Activated T-cell treated with anti-CD3 and anti-CD28 coated beads, Interleukin-2, amount 50 U/mL, for 48 hours (primary cell): ENCODE measurements around the gene WEE2.
"Not testable (repeated sequence)": the region's sequence is repeated elsewhere in the genome, so short reads cannot be mapped to it uniquely, and the experiment has no call there.

ENCODE experiments used
- DNase-seq, 2 experiments: peaks; one replicate each; pipeline ENCODE4 v3.0.0-alpha.2; 2020

WEE2 gene

GRCh38 chr7:141708351-141708750 lies at the start of gene WEE2:
Gene WEE2 (plus strand): TSS chr7:141708353. CDS start chr7:141708759, 406 bp downstream.
- DNase-seq, result no peak

DNA sequence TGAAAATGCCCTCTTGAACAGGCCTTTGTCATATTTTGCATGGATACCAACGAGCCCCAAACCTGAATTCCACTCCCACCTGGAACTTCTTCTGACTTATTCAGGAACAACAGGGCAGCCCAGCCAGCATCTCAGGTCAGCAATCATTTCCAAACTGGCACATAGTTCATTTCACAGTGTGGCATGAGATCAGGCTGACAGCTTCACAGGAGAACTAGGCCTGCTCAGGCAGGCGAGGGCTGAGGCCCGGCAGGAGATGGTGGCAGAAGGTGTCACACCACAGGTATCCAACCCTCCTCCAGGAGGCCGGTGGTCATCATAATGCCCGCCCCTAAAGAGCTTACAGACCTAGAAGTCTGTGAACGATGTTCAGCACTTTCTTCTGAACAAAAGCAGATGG lies 48.7 kb upstream of the WEE2 start:
- no peak for DNase-seq

GRCh38 chr7:141660259-141660658 lies 47.9 kb upstream of the WEE2 start:
- DNase-seq, result no peak

DNA sequence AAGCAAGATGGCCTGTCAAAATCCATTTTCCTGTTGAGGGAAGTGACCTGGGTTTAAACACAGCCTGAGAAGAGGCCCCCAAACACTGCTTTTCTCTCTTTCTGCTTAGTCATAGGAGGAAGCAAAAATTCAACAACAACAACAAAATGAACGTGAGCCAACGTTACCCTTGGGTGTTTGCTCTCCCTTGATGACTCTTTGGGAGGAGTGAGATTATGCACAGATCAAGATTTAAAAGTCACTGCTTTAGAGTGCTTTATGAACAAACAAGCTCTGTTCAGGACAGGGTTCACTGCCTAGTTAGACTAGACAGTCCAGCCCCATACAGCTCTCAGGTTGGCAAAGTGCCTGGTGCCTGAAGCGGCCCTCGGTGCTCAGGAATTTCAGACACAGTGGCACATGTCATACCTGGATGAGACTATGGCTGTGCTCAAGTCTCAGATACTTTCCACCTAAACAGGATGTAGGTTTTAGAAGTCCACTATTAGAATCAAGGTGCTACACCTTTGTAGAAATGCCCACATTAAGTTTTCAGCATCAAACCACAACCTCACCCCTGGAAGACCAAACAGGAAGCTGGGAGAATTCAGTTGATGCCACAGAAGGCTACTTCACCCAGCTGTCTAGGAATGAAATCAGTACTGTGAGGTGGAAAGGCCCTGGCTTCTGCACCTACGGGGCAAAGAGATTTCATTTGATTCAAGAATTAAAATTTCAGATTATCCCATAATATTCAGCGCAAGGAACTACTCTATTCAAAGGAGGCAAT lies 44.9 kb upstream of the WEE2 start:
- DNase-seq, result no peak

GRCh38 chr7:141664450-141664849 lies 43.7 kb upstream of the WEE2 start:
- DNase-seq, result no peak

DNA sequence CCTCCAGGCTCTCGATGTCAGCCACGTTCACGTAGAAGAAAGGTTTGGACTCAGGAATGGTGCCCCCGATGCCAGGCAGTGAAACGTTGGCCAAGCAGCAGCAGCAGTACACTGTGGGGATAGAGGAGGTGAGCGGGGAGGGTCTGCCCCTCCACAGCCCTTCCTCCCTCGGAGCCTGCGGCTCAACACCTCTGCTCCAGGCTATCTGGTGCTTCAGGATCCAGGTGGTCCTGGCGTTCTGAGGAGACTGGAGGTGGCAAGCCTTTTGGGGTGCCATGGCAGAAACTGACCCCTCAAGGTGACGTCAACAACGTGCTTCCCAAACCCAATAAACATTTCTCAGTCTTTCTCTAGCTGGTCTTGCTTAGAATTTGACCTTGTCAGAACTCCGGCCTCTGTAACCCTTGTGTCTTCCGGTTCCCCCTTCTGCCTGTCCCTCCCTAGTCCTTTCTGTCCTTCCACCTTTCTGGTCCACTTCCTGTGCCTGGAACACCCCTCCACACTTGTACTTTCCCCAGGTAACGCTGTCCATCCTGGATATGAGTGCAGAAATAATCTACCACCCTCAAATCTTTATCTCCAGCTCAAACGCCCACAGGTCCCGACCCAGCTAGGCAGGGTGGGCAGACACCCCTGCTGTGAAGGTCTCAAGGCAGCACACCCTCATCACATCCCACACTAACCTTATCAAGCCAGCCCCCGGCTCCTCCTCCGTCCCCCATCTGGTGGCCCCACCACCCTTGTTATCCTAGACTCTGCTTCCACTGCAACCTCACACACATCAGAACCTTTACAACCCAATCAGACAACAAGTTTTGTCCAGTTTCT lies 42.7 kb upstream of the WEE2 start:
- DNase-seq, result no peak

DNA sequence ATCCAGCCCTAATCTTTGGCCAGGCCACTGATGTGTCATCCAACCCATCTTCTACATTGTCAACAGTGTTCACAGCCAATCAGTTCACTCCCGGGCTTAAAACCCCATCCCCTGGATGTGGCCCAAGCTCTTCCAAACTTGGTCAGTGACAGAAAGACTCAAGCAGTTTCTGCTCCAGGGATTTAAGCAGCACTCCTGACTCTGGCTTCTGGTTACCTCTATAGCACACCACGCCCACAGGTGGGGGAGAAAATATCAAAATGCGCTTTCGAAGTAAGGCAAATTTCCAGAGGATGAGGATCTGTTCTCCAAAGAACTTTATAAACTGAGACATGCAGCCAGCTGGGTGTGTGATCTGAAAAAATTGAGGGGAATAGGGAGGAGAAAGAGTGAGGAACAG lies 42.1 kb upstream of the WEE2 start:
- DNase-seq, result no peak

DNA sequence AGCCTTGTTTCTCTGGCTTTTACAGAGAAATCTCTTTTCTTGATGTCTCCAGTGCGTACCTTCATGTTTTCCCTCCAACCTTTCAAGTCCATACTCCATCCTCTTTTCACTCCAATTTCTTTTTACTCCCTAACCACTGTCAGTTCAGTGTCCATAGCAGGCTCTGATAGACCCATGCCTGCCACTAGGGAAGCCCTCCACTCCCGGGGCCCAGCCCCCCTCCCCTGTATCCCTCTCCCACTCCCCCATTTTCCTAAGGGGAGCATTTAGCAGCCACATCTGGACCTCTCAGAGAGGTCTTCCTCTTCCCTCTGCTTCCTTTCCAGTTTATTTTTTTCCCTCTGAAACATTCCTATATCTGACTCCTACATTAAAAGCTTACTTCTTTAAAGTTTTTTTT lies 39.3 kb upstream of the WEE2 start:
- DNase-seq, result no peak

- DNase-seq, result no peak
These were observed 36.3 kb upstream of the WEE2 start for GRCh38 chr7:141671705-141672496.

DNA sequence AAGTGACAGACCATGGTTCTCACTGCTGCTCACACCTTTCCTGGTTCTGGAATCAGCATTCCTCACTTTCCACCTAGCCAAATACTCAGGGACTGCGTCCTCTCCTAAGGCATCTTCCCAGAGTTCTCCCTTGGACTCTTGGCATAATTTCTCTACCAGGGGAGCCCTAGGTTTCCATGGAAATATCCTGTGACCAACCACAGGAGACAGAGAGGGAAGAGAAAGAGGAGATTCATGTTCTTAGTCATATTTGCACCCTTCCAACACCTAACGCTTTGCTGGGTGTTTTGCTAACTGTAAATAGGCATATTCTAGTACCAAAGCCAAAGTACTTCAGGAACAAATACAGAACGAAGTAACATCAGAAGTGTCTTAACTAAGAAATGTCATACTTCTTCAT lies 34.8 kb upstream of the WEE2 start:
- no peak for DNase-seq

GRCh38 chr7:141674171-141674671 lies 33.9 kb upstream of the WEE2 start:
- DNase-seq, result no peak

- no peak for DNase-seq
These were observed 33.5 kb upstream of the WEE2 start for GRCh38 chr7:141674702-141675101.

DNA sequence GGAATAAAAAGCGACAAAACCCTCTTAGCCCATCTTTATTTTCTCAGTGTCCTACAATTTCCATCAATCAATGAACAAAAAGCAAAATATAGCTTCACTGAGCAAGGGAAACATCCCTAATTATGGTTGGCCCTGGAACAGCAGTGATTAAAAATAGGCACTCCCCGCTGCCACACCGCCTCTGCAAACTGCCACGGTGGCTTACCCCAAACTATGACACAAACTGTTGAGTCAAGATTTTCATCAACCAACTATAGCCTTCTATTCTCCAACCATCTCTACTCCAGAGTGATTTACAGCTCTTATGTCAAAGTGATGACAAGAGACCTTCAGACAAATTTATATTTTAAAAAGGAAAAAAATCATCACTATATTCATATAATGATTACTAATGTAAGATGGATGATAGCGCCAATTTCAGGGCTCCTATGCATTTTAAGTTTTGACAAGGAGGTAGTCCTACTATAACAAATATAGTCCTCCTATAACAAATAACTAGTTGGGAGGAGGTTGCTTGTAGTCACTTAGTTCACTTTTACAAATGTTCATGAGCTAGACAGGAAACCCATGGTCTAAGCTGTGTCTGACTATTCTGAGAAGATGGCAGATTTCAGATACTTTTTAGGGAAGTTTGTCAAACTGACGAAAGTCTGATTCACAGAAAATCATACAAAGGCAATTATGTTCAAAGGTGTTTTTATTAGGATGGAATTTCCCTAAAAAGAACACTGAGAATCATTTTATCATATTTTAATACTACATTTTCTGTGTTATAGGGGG lies 32.5 kb upstream of the WEE2 start:
- DNase-seq, result peak; percentile 44 to 49

DNA sequence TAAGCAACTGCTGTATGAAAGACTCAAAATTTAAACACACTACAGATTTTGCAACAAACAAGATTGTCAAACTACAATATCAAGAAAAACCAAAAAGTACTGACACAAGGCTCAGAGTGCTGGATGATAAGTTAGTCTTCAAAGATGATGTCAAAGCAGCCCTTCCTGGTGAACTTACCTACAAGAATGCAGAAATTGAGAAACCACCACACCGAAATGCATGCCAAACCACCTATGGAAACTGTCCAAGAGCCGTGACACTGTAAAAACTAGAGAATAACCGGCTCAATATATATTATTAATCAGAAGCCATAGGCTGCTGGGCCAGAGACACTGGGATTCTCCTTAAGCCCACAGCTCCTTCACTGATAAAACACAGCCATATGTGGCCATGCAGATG lies 31.5 kb upstream of the WEE2 start:
- DNase-seq, result no peak

DNA sequence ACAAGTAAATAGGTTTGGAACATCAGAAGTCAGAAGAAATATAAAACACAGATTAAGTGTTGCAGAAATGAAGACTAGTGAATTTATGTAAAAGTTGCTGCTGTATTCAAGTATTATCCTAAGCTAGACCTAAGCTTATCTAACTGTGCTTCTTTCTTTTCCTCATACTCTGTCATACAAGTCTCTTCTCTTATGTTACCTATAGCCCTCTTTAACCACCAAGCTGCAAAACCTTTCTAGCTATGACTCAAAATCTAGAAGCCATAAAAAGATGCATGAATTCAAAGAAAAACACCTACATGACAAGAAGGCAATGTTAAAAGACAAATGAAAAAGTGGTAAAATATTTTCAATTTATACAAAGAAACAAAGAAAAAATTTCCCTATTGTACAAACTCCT lies 29.1 kb upstream of the WEE2 start:
- no peak for DNase-seq

DNA sequence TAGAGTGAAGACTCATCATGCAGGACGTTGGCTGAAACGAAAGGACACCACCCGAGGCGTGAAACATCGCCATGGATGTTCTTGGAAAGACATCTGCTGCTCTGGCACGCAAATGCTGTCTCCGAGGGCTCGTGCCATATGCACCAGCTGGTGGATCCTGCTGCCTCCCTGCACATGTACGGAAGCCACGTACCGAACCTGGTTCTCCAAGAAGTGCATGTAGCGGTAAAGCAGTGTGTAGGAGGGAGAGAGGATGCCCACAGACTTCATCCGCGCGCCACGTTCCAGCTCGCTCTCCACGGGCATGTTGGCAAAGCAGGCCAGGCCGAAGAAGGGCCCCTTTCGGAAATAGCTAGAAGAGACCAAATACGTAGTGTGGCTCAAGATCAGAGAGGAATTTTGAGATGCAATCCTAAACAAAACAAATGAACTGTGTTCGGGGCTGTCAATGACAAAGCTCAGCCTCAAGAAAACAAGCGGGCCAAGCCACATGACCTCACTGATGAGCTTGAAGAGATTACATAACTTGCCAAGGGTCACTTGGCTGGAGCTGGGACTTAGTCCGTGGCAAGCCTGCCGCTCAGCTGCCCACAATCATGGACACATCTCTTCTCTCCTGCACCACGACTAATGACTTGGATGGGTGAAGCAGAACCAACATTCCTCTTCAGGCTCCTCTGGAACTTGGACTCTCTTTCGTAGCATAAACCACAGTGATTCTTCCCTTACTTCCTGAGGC lies 22.7 kb upstream of the WEE2 start:
- no peak for DNase-seq

- no peak for DNase-seq
These were observed 22.1 kb upstream of the WEE2 start for GRCh38 chr7:141686074-141686473.

DNA sequence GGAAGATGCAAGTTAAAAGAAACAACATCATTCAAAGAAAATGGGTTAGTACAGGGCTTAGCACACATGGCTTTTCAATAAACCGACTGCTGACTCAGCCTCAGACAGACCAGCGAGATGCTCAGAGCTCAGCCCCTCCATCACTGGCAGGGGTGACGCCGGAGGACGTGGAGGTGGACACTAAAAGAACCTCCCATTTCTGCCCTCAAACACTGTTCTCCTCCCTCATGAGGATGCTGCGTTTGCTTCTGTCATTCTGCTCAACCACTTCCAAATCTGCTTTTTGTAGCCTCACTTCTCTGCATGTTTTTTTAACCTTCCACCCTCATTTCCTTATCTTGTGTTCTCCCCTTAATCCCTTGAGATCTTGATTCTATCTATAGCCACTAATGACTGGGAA lies 21.5 kb upstream of the WEE2 start:
- no peak for DNase-seq

GRCh38 chr7:141688043-141688442 lies 20.1 kb upstream of the WEE2 start:
- no peak for DNase-seq

- DNase-seq, result not testable (repeated sequence)
These were observed 18.9 kb upstream of the WEE2 start for GRCh38 chr7:141689072-141689825.

- DNase-seq, result no peak
These were observed 16.6 kb upstream of the WEE2 start for GRCh38 chr7:141691540-141691939.
